Smooth muscle cell (in vitro differentiated cells): ENCODE data around the gene RRP8. TPM values are rescaled to one million over a fixed set of nuclear protein-coding genes. Genes with fewer than 3 reads are reported as not detected.

Source experiments
- DNase-seq: peaks from one replicate; lab custom pipeline; 2025; ENCODE audit not compliant: unreplicated experiment; lab: John Stamatoyannopoulos, UW
- H2AFZ ChIP-seq: fragments of 200-600 bp; sonication (generic); 2 replicates; pipeline ENCODE4 v1.6.0; 2016; ENCODE audit warnings: antibody characterized with exemption, low read depth, mild to moderate bottlenecking
- H3F3A ChIP-seq: fragments of 200-600 bp; sonication (generic); 2 replicates; pipeline ENCODE4 v1.6.0; 2017; ENCODE audit warnings: antibody characterized with exemption, low read depth
- H3K27ac ChIP-seq: fragments of 200-600 bp; sonication (generic); 2 replicates; pipeline ENCODE4 v1.5.1; 2016; ENCODE audit warnings: low read depth, mild to moderate bottlenecking
- H3K27me3 ChIP-seq: fragments of 200-600 bp; sonication (generic); 2 replicates; pipeline ENCODE4 v1.6.1; 2016; ENCODE audit warnings: low read depth, mild to moderate bottlenecking
- H3K36me3 ChIP-seq: fragments of 200-600 bp; sonication (generic); 2 replicates; pipeline ENCODE4 v1.5.1; 2016; ENCODE audit warnings: low read depth
- H3K4me1 ChIP-seq: fragments of 200-600 bp; sonication (generic); 2 replicates; pipeline ENCODE4 v1.5.1; 2016; ENCODE audit warnings: low read depth
- H3K4me2 ChIP-seq: fragments of 200-600 bp; sonication (generic); 2 replicates; pipeline ENCODE4 v1.6.0; 2016; ENCODE audit warnings: mild to moderate bottlenecking
- H3K4me3 ChIP-seq: fragments of 200-600 bp; sonication (generic); 2 replicates; pipeline ENCODE4 v1.5.1; 2016; ENCODE audit warnings: mild to moderate bottlenecking
- H3K79me2 ChIP-seq: fragments of 200-600 bp; sonication (generic); 2 replicates; pipeline ENCODE4 v1.6.0; 2016; ENCODE audit warnings: low read depth, mild to moderate bottlenecking
- H3K9ac ChIP-seq: fragments of 200-600 bp; sonication (generic); 2 replicates; pipeline ENCODE4 v1.6.0; 2016; ENCODE audit warnings: low read depth
- H3K9me3 ChIP-seq: fragments of 200-600 bp; sonication (generic); replicated peaks from 2 replicates; pipeline ENCODE4 v1.5.1; 2016; ENCODE audit warnings: low read depth
- H4K20me1 ChIP-seq: fragments of 200-600 bp; sonication (generic); 2 replicates; pipeline ENCODE4 v1.6.0; 2016; ENCODE audit warnings: low read depth
- WGBS: methylation state at CpG from one replicate; pipeline ENCODE4 v1.1.7; 2016; ENCODE audit warnings: low lambda C conversion rate; 5-methylcytosine and 5-hydroxymethylcytosine counted together
- polyA plus RNA-seq: library from polyadenylated mRNA; unstranded; fragments of >200 nt; fragmentation: Nextera tagmentation; extraction: Ambion mirVana; gene quantifications from 2 replicates; pipeline ENCODE4 v1.2.1, GENCODE V29; 2016
- total RNA-seq: library from RNA; depleted of rRNA; stranded (reverse); fragments of >200 nt; gene quantifications from 2 replicates; pipeline ENCODE4 v1.2.3, GENCODE V29; 2014
- TF ChIP-seq, protein P1 (sequence below): fragments of 200-600 bp; sonication (generic); IDR thresholded peaks from 2 replicates; pipeline ENCODE4 v1.5.1; 2017; ENCODE audit warnings: borderline replicate concordance, mild to moderate bottlenecking, antibody characterized with exemption; ENCODE audit not compliant: insufficient read depth, poor library complexity, severe bottlenecking

The RRP8 gene
- total and polyA plus RNA-seq, 2 experiments from 2014 or later = 10.2 to 24.9 TPM

DNA sequence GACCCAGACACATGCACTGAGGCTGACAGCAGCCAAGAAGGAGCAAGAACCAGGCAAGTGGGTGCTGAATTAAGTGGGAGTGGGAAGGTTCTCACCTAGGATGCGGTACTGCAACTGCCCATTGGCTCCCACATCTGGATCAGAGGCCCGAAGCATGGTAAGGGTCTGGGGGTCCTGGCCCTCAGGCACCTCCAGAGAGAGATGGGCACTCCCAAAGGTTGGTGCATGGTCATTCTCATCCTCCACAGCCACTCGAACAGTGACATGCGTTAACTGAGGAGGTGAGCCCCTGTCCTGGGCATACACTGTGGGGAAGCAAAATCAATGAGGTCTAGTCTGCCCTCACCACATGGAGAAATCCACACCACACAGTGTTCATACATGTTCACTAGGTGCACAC lies 25.1 kb upstream of the RRP8 start:
- no peak overlapping the region for H2AFZ ChIP-seq
- no peaks in the 10 kb centered on the region for H3K79me2 ChIP-seq
- no peaks in the 10 kb centered on the region for H3K36me3 ChIP-seq
- H3K9me3 ChIP-seq = no peaks in the 10 kb centered on the region
- H3K27me3 ChIP-seq = no peaks in the 10 kb centered on the region
- H4K20me1 ChIP-seq = no peaks in the 10 kb centered on the region
- WGBS = 95% methylated on average over 4 of the region's 4 CpGs
- no peaks in the 10 kb centered on the region for H3F3A ChIP-seq
- no peak overlapping the region for H3K27ac ChIP-seq
- H3K9ac ChIP-seq = no peak overlapping the region
- H3K4me2 ChIP-seq = no peak overlapping the region
- DNase-seq = no peak
- H3K4me3 ChIP-seq = no peak overlapping the region
- TF ChIP-seq, protein P1, sequence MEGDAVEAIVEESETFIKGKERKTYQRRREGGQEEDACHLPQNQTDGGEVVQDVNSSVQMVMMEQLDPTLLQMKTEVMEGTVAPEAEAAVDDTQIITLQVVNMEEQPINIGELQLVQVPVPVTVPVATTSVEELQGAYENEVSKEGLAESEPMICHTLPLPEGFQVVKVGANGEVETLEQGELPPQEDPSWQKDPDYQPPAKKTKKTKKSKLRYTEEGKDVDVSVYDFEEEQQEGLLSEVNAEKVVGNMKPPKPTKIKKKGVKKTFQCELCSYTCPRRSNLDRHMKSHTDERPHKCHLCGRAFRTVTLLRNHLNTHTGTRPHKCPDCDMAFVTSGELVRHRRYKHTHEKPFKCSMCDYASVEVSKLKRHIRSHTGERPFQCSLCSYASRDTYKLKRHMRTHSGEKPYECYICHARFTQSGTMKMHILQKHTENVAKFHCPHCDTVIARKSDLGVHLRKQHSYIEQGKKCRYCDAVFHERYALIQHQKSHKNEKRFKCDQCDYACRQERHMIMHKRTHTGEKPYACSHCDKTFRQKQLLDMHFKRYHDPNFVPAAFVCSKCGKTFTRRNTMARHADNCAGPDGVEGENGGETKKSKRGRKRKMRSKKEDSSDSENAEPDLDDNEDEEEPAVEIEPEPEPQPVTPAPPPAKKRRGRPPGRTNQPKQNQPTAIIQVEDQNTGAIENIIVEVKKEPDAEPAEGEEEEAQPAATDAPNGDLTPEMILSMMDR = no peak
- H3K4me1 ChIP-seq = no peaks in the 10 kb centered on the region

DNA sequence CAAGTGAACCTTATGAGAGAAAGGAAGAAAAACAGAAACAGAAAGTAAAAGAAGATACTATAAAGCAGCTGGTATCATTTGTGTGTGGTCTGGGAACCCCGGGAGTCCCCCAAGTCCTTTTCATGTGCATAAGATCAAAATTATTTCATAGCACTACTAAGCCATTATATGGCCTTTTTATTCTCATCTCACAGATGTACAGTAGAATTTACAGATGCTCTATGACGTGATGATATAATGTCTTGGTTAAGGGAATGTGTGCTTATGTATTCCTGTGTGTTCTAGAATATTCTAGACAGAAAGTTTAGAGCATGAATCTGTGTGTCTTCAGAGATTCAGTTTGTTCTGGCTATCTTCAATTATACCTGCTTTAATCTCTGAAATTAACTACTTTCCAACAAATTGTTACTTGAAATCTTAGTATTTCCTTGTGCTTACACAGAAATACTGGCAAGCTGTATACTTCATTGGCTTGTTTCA lies 24.4 kb upstream of the RRP8 start:
- Histone ChIP-seq H3K4me2 (no peak overlapping the region), H3K4me1 (no peaks in the 10 kb centered on the region), H3K27ac (no peak overlapping the region), H3K27me3 (no peaks in the 10 kb centered on the region), H3K79me2 (no peaks in the 10 kb centered on the region), H3F3A (no peaks in the 10 kb centered on the region), H4K20me1 (no peaks in the 10 kb centered on the region), H2AFZ (no peak overlapping the region), H3K4me3 (no peak overlapping the region), H3K36me3 (no peaks in the 10 kb centered on the region), H3K9me3 (no peaks in the 10 kb centered on the region), H3K9ac (no peak overlapping the region)
- DNase-seq = no peak
- WGBS = 96% methylated on average over 2 of the region's 2 CpGs
- TF ChIP-seq, protein P1 = no peak

DNA sequence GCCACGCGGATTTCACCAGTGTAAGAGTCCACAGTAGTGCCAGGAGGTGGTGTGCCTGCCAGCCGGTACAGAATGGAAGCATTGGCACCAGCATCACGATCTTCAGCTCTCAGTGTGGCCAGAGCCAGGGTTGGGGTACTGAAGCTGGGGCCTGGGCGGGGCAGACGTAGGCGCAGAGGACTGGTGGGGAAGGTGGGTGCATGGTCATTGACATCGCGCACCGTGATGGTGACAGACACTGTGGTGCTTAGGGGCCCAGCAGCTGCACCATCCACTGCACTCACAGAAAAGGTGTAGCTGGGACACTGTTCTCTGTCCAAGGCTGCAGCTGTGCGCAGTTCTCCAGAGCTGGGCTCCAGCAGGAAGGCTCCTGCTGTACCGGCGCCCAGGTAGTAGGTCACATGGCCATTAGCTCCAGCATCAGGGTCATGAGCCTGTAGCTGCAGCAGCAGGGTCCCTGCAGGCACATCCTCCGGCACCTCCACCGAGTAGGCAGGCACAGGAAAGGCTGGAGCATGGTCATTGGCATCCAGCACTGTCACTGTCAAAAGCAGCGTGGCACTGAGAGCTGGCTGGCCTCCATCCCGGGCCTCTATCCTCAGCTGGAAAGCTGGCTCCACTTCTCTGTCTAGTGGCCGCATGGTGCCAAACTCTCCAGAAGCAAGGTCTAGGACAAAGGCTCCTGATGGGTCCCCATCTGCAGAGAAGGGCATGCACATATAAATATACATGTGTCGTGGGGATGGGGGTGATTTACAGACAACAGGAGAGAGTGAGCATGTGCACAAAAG lies 23.8 kb upstream of the RRP8 start:
- no peak overlapping the region for H2AFZ ChIP-seq
- H4K20me1 ChIP-seq = no peaks in the 10 kb centered on the region
- WGBS = 95% methylated on average over 19 of the region's 19 CpGs
- no peak overlapping the region for H3K4me2 ChIP-seq
- no peaks in the 10 kb centered on the region for H3K4me1 ChIP-seq
- H3K27me3 ChIP-seq = no peaks in the 10 kb centered on the region
- no peak overlapping the region for H3K27ac ChIP-seq
- no peak for DNase-seq
- no peaks in the 10 kb centered on the region for H3K36me3 ChIP-seq
- no peak overlapping the region for H3K9ac ChIP-seq
- H3F3A ChIP-seq = no peaks in the 10 kb centered on the region
- H3K79me2 ChIP-seq = no peaks in the 10 kb centered on the region
- no peak overlapping the region for H3K4me3 ChIP-seq
- H3K9me3 ChIP-seq = no peaks in the 10 kb centered on the region
- TF ChIP-seq, protein P1 = no peak
